Omental fat pad (tissue), 4 donors: Measurements from ENCODE around the gene SP2. TPM values are rescaled to one million over a fixed set of nuclear protein-coding genes. Genes with fewer than 3 reads are reported as not detected.

ENCODE experiments used
- ATAC-seq: fragments of 150-250 bp; one replicate; pipeline ENCODE4 v1.9.1; 2016; ENCODE audit warnings: mild to moderate bottlenecking, moderate library complexity; ENCODE audit not compliant: low FRiP score
- DNase-seq: peaks from one replicate; pipeline ENCODE4 v3.0.0-alpha.2; 2019; ENCODE audit warnings: low spot score
- CTCF ChIP-seq, 3 donors: fragments of 450-650 bp; IDR thresholded peaks; one replicate each; pipeline ENCODE4 v1.5.1; 2016 to 2017; ENCODE audit warnings: antibody characterized with exemption in 3 of 3, mild to moderate bottlenecking in 3 of 3, moderate library complexity in 2 of 3
- total RNA-seq, 4 donors: library from RNA; depleted of rRNA; stranded (reverse); fragments of >200 nt; gene quantifications; one replicate each; pipeline ENCODE4 v1.1.0, GENCODE V29; 2016

Gene SP2
- total RNA-seq, 4 donors from 2014 or later = 2.9 to 8.5 (median 6.9) TPM

GRCh38 chr17:47883589-47884426, 12.2 kb upstream of the SP2 start:
- ATAC-seq (no peak), DNase-seq (no peak)
- no peak for TF ChIP-seq CTCF (IDR thresholded peaks at IDR 0.05)

- TF ChIP-seq CTCF (IDR thresholded peaks at IDR 0.05) = no peak
- ATAC-seq (no peak), DNase-seq (no peak)
Measured at GRCh38 chr17:47884427-47884740, 11.7 kb upstream of the SP2 start.

- ATAC-seq = no peak
- TF ChIP-seq CTCF (IDR thresholded peaks at IDR 0.05) = no peak
- DNase-seq = no peak
Measured at GRCh38 chr17:47884905-47885730, 10.9 kb upstream of the SP2 start.

- ATAC-seq (no peak), DNase-seq (no peak)
- TF ChIP-seq CTCF (IDR thresholded peaks at IDR 0.05) = no peak
Measured at GRCh38 chr17:47888293-47888692, 7.7 kb upstream of the SP2 start.

- DNase-seq = peak; percentile 95
- peak in 2 of 3 donors; percentile 72 to 93 for TF ChIP-seq CTCF (IDR thresholded peaks at IDR 0.05)
- peak; percentile 80 for ATAC-seq
Measured at GRCh38 chr17:47889734-47890529, 6.1 kb upstream of the SP2 start.

- ATAC-seq (no peak), DNase-seq (no peak)
- no peak for TF ChIP-seq CTCF (IDR thresholded peaks at IDR 0.05)
Measured at GRCh38 chr17:47891545-47892088, 4.4 kb upstream of the SP2 start.
